Astrocyte of the cerebellum (primary cell): ENCODE results near the gene EXOC6B.

Experiments used
- DNase-seq: peaks from one replicate; pipeline ENCODE4 v3.0.0-alpha.2; 2011; ENCODE audit warnings: low read depth
- H3K4me3 ChIP-seq: 2 replicates; pipeline ENCODE4 v1.5.1; 2011; ENCODE audit warnings: mild to moderate bottlenecking, low read depth, low read length, moderate library complexity
- CTCF ChIP-seq: IDR thresholded peaks from 2 replicates; pipeline ENCODE4 v1.5.1; 2012; ENCODE audit warnings: low read length, low read depth, moderate library complexity, mild to moderate bottlenecking; ENCODE audit errors: missing control alignments
- in situ Hi-C: cut with HindIII; loops from 2 replicates; pipeline ENCODE4 v1.10.0; 2017; ENCODE audit warnings: low sequenced_read_pairs

Gene EXOC6B

DNA sequence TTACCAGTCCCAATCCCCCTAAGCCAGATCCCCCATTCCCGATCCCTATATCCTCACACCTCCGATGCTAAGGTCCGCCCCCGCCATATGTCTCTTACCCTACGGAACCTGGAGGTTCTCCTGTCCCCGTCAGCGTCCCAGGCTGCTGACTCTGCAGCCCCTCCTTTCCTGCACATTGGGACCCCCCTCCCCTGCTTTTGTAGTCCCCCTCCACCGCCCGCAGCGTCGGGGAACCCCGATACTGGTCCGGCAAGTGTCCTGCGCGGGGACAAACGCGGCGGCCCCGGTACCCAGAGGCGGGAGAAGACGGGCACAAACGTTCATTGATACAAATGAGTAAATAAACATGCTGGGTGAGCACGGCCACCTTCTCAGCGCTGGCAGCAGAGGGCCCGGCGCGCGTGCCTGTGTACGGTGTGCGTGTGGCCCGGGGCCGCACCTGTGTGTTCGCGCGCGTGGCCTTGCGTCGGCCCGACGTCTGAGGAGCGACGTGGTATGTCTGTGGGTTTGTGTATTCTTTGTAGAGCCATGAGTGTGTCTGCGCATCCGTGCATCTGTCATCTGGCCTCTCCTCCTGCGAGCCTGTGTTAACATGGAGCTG lies 676.2 kb downstream of the EXOC6B start:
- H3K4me3 ChIP-seq: peak overlapping the region; percentile 40
- TF ChIP-seq CTCF: no peak
- in situ Hi-C loops: loop anchor here (25.0 kb wide), 1 partner anchor 337 kb away; no protein-coding TSS in a partner anchor
- DNase-seq: no peak

GRCh38 chr2:72148837-72149555 lies 676.8 kb downstream of the EXOC6B start:
- no peak for TF ChIP-seq CTCF
- in situ Hi-C loops: loop anchor here (25.0 kb wide), 1 partner anchor 337 kb away; no protein-coding TSS in a partner anchor
- DNase-seq: no peak
- peak overlapping the region; percentile 40 for H3K4me3 ChIP-seq

GRCh38 chr2:72148003-72148836 lies 677.6 kb downstream of the EXOC6B start:
- in situ Hi-C loops: loop anchor here (25.0 kb wide), 1 partner anchor 336 kb away; no protein-coding TSS in a partner anchor
- no peak for TF ChIP-seq CTCF
- no peak for DNase-seq
- H3K4me3 ChIP-seq: peak overlapping the region; percentile 40

GRCh38 chr2:72147303-72147971 lies 678.4 kb downstream of the EXOC6B start, which contains the start of gene CYP26B1:
CYP26B1 (minus strand) TSS chr2:72147862; CDS start chr2:72147834, 28 bp downstream.
- peak within 1 kb of the TSS; percentile 40 for H3K4me3 ChIP-seq
- no peak for DNase-seq
- in situ Hi-C loops: loop anchor here (25.0 kb wide), 1 partner anchor 335 kb away; no protein-coding TSS in a partner anchor
- TF ChIP-seq CTCF: no peak

DNA sequence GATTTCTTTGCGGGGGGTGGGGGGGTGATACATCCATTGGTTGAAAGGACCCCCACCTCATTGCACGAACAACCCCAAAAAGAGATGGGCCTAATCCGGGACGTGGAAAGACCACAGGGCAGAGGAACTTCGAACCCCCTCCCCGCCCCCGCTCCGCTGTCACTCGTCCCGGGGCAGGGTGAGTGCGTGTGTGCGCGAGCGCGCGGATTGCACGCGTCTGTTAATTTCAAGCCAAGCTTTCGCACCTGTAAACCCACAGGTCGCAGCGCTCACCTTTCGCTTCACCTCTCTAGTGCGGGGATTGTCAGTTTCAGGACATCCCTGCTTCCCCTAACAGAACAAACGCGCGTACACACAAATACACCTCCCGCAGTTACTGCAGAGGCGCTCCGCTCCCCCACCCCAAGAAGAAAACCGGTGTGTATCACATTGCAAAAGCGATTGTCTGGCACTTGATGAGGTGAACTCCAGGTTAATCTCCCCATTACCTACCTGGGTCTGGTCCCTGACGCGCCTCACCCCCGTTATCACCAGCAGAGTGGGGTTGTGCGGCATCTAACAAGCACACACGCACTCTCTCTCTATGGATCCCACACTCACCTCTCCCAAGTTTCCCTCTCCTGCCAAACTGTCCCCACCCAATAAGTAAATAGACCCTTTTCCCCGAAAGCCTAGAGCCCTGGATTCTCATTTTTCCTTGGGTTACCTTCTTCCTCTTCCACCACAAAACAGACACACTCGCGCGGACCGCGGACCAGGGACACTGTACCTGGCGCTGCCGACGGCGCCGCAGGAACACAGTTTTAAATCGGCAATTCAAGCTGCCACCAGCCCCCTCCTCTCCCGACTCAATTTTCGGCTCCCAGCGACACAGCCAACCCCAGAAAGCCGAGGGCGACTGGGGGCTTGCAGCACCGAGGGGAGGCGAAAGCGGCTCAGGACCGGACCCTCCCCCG lies 679.2 kb downstream of the EXOC6B start:
- TF ChIP-seq CTCF: no peak
- in situ Hi-C loops: loop anchor here (25.0 kb wide), 1 partner anchor 334 kb away; no protein-coding TSS in a partner anchor
- H3K4me3 ChIP-seq: peak overlapping the region; percentile 10
- DNase-seq: no peak
